NB4 (cell line): Measurements from ENCODE around the gene YES1.
"Not testable (repeated sequence)": the region's sequence is repeated elsewhere in the genome, so short reads cannot be mapped to it uniquely, and the experiment has no call there.

ENCODE experiments used
- DNase-seq: peaks from one replicate; pipeline ENCODE4 v3.0.0; 2010; ENCODE audit warnings: low read depth
- H3K4me3 ChIP-seq: one replicate; pipeline ENCODE4 v1.5.1; 2011; ENCODE audit warnings: mild to moderate bottlenecking, low read depth, low read length, moderate library complexity
- MYC ChIP-seq: IDR thresholded peaks from 2 replicates; pipeline ENCODE4 v1.6.1; 2011; ENCODE audit warnings: low read depth, low read length
- POLR2A ChIP-seq: IDR thresholded peaks from 2 replicates; pipeline ENCODE4 v1.6.1; 2011; ENCODE audit warnings: mild to moderate bottlenecking; ENCODE audit not compliant: insufficient read length; ENCODE audit errors: extremely low read depth
- TF ChIP-seq, protein P1 (sequence below): IDR thresholded peaks from 2 replicates; pipeline ENCODE4 v1.6.1; 2011; ENCODE audit warnings: low read depth, low read length
- TF ChIP-seq, protein P2 (sequence below): IDR thresholded peaks from one replicate; pipeline ENCODE4 v1.5.1; 2012; ENCODE audit warnings: low read depth, low read length

The YES1 gene

DNA sequence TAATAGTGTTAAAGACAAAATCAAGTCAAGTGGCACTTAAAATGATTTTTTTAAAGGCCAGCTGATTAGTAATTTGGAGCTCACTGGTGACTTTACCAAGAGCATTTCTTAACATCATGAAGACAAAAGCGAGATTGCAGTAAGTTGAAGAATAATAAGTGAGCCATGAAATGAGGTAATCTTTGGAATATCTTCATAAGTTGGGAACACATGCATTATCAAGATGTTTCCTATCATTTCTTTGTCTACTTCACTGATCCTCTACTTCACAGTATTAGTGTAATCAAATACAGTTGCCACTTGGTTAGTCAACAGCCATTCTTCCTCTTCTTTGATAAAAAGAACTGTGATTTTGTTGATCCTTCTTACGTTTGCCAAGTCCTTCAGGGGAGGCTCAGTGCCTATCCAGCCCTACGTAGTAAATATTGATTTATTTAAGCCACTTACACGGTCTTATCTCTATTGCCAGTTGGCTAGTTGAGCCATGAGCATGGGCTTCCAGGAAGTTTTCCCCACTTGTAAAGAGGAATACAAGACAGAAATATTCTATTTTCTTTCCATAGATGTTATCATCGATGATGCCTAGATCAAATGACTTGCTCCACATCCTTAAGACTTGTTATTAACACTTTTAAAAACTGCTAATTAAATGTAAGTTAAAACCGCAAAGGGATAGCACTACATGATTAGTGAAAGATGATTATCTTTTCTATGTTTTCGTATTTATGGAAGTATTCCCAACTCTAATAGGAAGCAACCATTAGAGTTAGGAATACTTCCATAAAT lies 46.1 kb downstream of the YES1 start:
- no peak for DNase-seq
- no peak overlapping the region for H3K4me3 ChIP-seq
- TF ChIP-seq, protein P1, sequence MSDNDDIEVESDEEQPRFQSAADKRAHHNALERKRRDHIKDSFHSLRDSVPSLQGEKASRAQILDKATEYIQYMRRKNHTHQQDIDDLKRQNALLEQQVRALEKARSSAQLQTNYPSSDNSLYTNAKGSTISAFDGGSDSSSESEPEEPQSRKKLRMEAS, result no peak
- TF ChIP-seq, protein P2, sequence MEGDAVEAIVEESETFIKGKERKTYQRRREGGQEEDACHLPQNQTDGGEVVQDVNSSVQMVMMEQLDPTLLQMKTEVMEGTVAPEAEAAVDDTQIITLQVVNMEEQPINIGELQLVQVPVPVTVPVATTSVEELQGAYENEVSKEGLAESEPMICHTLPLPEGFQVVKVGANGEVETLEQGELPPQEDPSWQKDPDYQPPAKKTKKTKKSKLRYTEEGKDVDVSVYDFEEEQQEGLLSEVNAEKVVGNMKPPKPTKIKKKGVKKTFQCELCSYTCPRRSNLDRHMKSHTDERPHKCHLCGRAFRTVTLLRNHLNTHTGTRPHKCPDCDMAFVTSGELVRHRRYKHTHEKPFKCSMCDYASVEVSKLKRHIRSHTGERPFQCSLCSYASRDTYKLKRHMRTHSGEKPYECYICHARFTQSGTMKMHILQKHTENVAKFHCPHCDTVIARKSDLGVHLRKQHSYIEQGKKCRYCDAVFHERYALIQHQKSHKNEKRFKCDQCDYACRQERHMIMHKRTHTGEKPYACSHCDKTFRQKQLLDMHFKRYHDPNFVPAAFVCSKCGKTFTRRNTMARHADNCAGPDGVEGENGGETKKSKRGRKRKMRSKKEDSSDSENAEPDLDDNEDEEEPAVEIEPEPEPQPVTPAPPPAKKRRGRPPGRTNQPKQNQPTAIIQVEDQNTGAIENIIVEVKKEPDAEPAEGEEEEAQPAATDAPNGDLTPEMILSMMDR, result no peak
- no peak for TF ChIP-seq POLR2A
- TF ChIP-seq MYC, result no peak

DNA sequence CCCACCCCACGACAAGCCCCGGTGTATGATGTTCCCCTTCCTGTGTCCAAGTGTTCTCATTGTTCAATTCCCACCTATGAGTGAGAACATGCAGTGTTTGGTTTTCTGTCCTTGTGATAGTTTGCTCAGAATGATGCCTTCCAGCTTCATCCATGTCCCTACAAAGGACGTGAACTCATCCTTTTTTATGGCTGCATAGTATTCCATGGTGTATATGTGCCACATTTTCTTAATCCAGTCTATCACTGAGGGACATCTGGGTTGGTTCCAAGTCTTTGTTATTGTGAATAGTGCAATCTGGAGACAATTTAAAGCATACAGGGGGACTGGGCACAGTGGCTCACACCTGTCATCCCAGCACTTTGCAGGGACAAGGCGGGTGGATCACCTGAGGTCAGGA lies 52.2 kb downstream of the YES1 start:
- not testable (repeated sequence) for DNase-seq, H3K4me3 ChIP-seq

DNA sequence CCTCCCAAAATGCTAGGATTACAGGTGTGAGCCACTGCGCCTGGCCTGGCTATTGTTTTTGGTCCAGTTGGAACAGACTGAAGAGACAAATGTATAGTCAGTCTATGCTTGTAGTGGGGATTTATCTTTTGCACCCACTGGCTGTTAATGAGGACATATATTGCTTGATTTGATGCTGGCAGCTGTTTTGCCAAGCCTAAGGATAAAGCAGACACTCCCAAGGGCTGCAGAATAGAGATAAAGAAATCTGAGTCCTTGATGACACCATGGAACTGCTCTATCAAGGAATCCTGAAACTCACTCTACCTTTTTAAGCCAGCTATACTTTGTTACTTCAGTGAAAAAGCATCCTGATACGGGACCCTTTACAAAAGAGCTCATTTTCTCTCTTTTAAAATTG lies 56.5 kb downstream of the YES1 start:
- no peak for DNase-seq
- TF ChIP-seq, protein P1, result no peak
- TF ChIP-seq MYC (no peak), POLR2A (no peak)
- TF ChIP-seq, protein P2, result no peak

DNA sequence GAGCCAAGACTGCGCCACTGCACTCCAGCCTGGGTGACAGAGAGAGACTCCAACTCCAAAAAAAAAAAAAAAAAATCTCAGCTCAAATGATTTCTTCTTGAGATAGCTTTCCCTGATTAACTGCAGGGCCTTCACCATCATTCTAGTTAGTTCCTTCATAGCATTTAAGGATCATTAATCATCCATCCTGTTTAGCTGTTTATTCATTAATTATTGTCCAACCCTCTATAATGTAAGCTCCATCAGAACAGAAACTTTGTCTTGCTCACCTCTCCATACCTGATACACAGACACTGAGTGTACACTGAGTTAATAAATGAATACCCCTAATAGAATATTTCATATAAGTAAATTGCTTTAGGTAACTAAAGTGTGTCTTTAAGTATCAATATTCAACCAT lies 57.4 kb downstream of the YES1 start:
- TF ChIP-seq POLR2A (no peak), MYC (no peak)
- H3K4me3 ChIP-seq, result no peak overlapping the region
- no peak for DNase-seq

More for the DNA sequence above, 56.5 kb downstream of the YES1 start:
- H3K4me3 ChIP-seq, result no peak overlapping the region

DNA sequence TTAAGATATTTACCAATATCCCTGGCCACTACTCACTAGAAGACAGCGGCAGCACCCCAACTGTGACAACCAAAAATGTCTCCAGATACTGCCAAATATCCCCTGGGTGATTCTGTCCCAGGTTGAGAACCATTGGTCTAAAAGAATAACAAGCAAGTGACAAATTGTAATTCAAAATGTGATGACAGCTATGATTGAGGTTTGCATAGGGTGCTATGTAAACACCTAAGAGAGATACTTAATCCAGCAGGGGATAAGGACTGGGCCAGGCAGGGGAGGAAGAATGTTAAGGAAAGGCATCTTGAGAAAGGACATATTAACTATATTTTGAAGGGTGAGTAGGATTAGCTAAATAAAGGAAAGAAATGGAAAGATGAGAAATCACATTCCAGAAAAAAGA lies 61.6 kb downstream of the YES1 start:
- no peak overlapping the region for H3K4me3 ChIP-seq
- TF ChIP-seq, protein P1, result no peak
- TF ChIP-seq, protein P2, result no peak
- no peak for TF ChIP-seq POLR2A
- TF ChIP-seq MYC, result no peak
- no peak for DNase-seq

DNA sequence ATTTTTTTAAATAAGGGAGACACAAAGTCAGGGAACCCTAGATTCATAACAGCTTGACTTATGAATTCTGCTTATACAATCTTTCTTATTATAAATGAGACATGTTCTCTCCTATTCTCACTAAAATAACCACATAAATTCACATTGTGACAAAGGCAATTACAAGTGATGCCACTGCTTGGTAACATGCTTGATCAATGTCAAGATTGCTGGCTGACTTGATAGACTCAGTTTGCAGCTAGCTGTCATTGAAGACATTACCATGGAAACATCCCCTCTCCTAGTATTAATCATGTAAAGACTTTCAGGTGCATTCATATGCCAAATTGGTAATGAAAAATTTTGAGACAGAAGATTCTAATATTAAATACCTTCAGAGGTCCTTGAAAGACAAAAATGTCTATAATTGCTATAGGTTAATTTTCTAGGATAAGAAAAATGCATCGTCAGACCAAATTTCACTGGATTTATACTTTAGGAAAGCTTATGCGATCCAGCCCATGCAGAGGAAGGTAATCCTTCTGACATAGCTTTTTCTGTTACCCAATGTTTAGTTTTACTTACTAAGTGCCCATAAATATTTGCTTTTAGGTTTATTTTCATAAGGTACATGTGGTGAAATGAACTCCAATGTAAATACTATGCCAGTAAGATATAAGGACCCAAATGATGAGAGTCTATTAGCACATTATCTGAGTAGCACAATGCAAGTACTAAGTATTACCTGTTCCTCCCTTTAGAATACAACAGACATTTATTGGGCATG lies 67.0 kb downstream of the YES1 start:
- no peak overlapping the region for H3K4me3 ChIP-seq
- TF ChIP-seq POLR2A, result no peak
- TF ChIP-seq, protein P2, result no peak
- no peak for TF ChIP-seq MYC
- TF ChIP-seq, protein P1, result no peak
- no peak for DNase-seq
